MCF 10A (cell line): ENCODE measurements around the gene ZNF74. TPM values are rescaled to one million over a fixed set of nuclear protein-coding genes. Genes with fewer than 3 reads are reported as not detected.
"Not testable (repeated sequence)": the region's sequence is repeated elsewhere in the genome, so short reads cannot be mapped to it uniquely, and the experiment has no call there.

ENCODE experiments used
- BruUV-seq: library from RNA; stranded (reverse); fragments of 400-500 nt; replicated peaks from 2 replicates; lab custom pipeline; 2021; lab: Mats Ljungman, UMichigan
- CTCF ChIA-PET: fragments of 300-600 bp; sonication (Branson Sonifier 250); formaldehyde crosslinking; extraction: SDS; loops from one replicate; lab custom pipeline; 2021; ENCODE audit warnings: antibody characterized with exemption, inconsistent platforms; lab: Yijun Ruan, JAX
- POLR2A ChIA-PET: fragments of 300-600, 350-650 bp; sonication (Branson Sonifier 250); formaldehyde crosslinking; extraction: SDS; loops from one replicate; lab custom pipeline; 2020; ENCODE audit warnings: antibody characterized with exemption, inconsistent platforms; lab: Yijun Ruan, JAX
- DNase-seq: peaks from one replicate; pipeline ENCODE4 v3.0.0-alpha.2; 2018; ENCODE audit not compliant: unreplicated experiment
- H3K27ac Mint-ChIP-seq: one replicate; pipeline ENCODE4 v1.8.0; 2022; ENCODE audit warnings: mild to moderate bottlenecking, low read depth, mixed read lengths; ENCODE audit not compliant: unreplicated experiment
- H3K27me3 Mint-ChIP-seq: one replicate; pipeline ENCODE4 v1.8.0; 2022; ENCODE audit warnings: mixed read lengths; ENCODE audit not compliant: insufficient read depth, unreplicated experiment
- H3K36me3 Mint-ChIP-seq: one replicate; pipeline ENCODE4 v1.8.0; 2022; ENCODE audit warnings: mild to moderate bottlenecking, moderate library complexity, mixed read lengths; ENCODE audit not compliant: insufficient read depth, unreplicated experiment
- H3K4me1 Mint-ChIP-seq: one replicate; pipeline ENCODE4 v1.8.0; 2022; ENCODE audit warnings: mixed read lengths; ENCODE audit not compliant: insufficient read depth, unreplicated experiment
- H3K4me3 Mint-ChIP-seq: one replicate; pipeline ENCODE4 v1.8.0; 2022; ENCODE audit warnings: mild to moderate bottlenecking, moderate library complexity, mixed read lengths; ENCODE audit not compliant: unreplicated experiment
- H3K9me3 Mint-ChIP-seq: one replicate; pipeline ENCODE4 v1.8.0; 2022; ENCODE audit warnings: mixed read lengths; ENCODE audit not compliant: unreplicated experiment
- intact Hi-C: fragments of 100-400 bp; cut with micrococcal nuclease; formaldehyde crosslinking; loops from 2 replicates; pipeline ENCODE4 v1.14.1; 2022
- total RNA-seq: library from RNA; stranded (reverse); gene quantifications from 2 replicates; pipeline ENCODE4 v1.2.3, GENCODE V29; 2022
- TF ChIP-seq, protein P1 (sequence below): fragments of 200-600 bp; IDR thresholded peaks from one replicate; pipeline ENCODE4 v1.8.0; 2022; ENCODE audit warnings: antibody characterized with exemption, mild to moderate bottlenecking; ENCODE audit not compliant: unreplicated experiment

Gene ZNF74
- total RNA-seq, 1 experiment from 2014 or later: 10.4 TPM

DNA sequence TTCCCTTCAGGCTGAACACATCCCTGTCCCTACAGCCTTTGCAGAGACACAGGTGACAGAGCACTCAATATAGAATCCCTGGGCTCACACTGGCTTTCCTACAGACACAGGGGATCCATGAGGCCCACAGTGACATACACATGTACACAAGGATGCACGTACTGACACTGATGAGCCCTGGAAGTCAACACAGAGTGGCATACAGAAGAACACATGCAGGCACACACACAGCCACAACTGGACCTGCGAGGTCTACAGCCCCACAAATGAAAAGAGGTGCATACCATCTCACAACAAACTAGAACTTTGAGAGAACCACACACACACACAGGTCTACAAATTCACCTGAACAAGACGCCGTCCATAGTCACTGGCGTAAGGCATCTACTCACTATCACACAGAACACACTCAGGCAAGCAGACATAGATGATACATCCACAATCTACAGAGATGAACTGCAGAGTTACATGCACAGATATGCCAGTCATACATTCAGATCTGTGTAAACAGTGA is 3.5 kb upstream of the ZNF74 start:
- no peak for DNase-seq
- TF ChIP-seq, protein P1, sequence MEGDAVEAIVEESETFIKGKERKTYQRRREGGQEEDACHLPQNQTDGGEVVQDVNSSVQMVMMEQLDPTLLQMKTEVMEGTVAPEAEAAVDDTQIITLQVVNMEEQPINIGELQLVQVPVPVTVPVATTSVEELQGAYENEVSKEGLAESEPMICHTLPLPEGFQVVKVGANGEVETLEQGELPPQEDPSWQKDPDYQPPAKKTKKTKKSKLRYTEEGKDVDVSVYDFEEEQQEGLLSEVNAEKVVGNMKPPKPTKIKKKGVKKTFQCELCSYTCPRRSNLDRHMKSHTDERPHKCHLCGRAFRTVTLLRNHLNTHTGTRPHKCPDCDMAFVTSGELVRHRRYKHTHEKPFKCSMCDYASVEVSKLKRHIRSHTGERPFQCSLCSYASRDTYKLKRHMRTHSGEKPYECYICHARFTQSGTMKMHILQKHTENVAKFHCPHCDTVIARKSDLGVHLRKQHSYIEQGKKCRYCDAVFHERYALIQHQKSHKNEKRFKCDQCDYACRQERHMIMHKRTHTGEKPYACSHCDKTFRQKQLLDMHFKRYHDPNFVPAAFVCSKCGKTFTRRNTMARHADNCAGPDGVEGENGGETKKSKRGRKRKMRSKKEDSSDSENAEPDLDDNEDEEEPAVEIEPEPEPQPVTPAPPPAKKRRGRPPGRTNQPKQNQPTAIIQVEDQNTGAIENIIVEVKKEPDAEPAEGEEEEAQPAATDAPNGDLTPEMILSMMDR: no peak
- Mint-ChIP-seq H3K4me1 (peaks cover 1% of the 10 kb centered on the region), H3K27me3 (no peaks in the 10 kb centered on the region), H3K27ac (no peak overlapping the region), H3K4me3 (no peak overlapping the region), H3K9me3 (peaks cover 7% of the 10 kb centered on the region), H3K36me3 (no peaks in the 10 kb centered on the region)
- BruUV-seq: no TSS peak
- intact Hi-C loops: no loop called here
- ChIA-PET POLR2A (no interaction called here), CTCF (no interaction called here)

DNA sequence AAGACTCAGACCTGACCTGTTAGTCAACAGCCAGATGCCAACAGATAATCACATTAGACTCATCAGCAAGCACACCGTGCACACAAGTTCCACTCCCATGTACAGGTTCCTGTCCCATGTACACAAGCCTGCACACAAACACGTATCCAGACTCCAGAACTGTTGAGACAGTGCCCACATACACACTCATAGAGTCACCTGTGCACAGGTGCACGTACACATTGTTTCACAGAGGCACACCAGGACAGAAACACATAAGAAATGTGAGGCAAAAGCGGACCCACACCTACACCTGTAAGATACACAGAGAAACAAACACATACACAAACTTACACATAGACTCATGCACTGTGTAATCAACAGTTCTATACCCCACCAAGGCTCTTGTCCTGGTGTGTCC is 2.7 kb upstream of the ZNF74 start:
- no TSS peak for BruUV-seq
- Mint-ChIP-seq H3K27me3 (no peaks in the 10 kb centered on the region), H3K4me3 (no peak overlapping the region), H3K4me1 (peaks cover 9% of the 10 kb centered on the region), H3K9me3 (peaks cover 7% of the 10 kb centered on the region), H3K27ac (peak overlapping the region; percentile 43), H3K36me3 (no peaks in the 10 kb centered on the region)
- TF ChIP-seq, protein P1: no peak
- POLR2A ChIA-PET: no interaction called here
- CTCF ChIA-PET: no interaction called here
- intact Hi-C loops: no loop called here
- DNase-seq: no peak

DNA sequence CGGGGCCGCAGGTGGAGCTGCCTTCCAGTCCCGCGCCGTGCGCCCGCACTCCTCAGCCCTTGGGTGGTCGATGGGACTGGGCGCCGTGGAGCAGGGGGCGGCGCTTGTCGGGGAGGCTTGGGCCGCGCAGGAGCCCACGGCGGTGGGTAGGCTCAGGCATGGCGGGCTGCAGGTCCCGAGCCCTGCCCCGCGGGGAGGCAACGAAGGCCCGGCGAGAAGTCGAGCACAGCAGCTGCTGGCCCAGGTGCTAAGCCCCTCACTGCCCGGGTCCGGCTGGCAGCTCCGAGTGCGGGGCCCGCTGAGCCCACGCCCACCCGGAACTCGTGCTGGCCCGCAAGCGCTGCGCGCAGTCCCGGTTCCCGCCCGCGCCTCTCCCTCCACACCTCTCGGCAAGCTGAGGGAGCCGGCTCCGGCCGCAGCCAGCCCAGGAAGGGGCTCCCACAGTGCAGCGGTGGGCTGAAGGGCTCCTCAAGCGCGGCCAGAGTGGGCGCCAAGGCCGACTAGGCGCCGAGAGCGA is 1.5 kb upstream of the ZNF74 start:
- BruUV-seq, POLR2A ChIA-PET, H3K27me3 Mint-ChIP-seq: not testable (repeated sequence)

DNA sequence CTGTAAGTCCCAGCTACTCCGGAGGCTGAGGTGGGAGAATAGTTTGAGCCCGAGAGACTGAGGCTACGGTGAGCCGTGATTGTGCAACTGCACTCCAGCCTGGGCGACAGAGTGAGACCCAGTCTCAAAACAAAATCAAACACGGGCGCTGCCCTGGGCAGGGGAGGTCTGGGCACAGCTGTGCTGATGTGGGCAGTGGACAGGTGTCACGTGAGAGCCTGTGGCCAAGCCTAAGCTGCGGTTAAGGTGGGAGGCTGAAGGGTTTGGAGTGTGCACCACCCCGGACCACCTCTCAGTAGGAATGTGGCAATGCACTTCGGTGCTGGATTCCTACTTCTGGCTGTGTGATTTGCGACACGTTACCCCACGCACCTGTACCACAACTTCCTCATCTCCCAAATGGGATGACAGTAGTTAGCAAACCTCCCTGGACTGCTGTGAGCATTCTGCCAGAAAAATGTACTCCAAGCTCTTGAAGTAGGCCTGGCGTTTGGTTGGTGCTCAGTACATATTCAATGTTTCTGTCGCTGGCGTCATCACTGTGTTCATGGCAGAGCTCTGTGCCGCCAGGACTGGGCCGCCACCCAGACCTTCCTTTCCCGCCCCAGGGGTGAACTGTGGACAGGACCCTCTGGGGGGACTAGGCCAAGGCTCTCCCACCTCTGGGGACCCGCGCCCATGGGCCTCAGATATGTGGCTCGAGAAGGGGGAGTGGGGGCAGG is 807 bp upstream of the ZNF74 start:
- Mint-ChIP-seq H3K36me3 (no peaks in the 10 kb centered on the region), H3K27ac (peak overlapping the region; percentile 51), H3K4me3 (peak overlapping the region; percentile 78), H3K27me3 (no peaks in the 10 kb centered on the region), H3K9me3 (peaks cover 7% of the 10 kb centered on the region), H3K4me1 (peaks cover 18% of the 10 kb centered on the region)
- ChIA-PET CTCF (interaction anchor here (0.9 kb wide), 1 partner anchor 76 kb away, joined by 6 read pairs; no protein-coding TSS in a partner anchor), POLR2A (interaction anchor here (0.7 to 2.4 kb wide), 8 partner anchors 8 to 175 kb away, joined by 3 to 16 read pairs (median 6); partner anchors contain the start of gene DGCR6L)
- TSS peak; percentile 91 for BruUV-seq
- no peak for DNase-seq
- TF ChIP-seq, protein P1: no peak
- intact Hi-C loops: no loop called here

More for the DNA sequence above, 1.5 kb upstream of the ZNF74 start:
- H3K4me1 Mint-ChIP-seq: peaks cover 18% of the 10 kb centered on the region
- H3K9me3 Mint-ChIP-seq, DNase-seq, H3K4me3 Mint-ChIP-seq, H3K36me3 Mint-ChIP-seq, H3K27ac Mint-ChIP-seq, intact Hi-C loops: not testable (repeated sequence)
- CTCF ChIA-PET: interaction anchor here (0.6 to 0.9 kb wide), 3 partner anchors 12 to 75 kb away, joined by 3 to 6 read pairs (median 3); no protein-coding TSS in a partner anchor
